ENCODE data around the gene FABP3.

Gene FABP3

DNA sequence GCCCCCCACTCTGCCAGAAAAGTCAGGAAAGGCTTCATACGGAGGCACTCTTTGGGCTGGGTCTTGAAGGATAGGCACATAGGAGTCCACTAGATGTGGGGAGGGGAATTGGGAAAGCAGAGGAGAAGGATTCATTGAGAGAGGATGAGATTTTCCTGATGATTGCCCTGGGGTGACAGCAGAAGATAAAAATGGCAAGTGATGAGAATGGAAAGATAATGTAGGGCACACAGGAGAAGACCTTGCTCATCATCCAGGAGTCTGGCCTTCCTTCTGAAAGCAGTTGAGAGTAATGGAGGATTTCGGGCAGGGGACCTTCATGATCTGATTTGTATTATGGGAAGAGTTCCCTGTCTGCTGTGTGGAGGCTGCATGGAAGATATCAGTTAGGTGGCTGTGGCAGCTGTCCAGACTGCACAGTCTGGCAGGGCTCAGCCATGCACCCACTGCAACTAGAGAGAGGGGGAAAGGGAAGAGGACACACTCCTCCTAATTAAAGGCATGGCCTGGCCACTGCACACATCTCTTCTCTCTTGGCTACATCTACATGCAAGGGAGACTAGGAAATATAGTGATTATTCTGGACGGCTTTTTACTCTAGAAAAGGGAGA, 9.6 kb upstream of the FABP3 start:
- Histone ChIP-seq H3K4me3 (ENCODE audit: low read length in 2 of 2) (no peak overlapping the region), H3K9me3 (ENCODE audit: control insufficient read depth in 2 of 2, low read length in 2 of 2) (no peaks in the 10 kb centered on the region), H3K27ac (ENCODE audit: low read length) (no peak overlapping the region), H3K27me3 (ENCODE audit: control insufficient read depth in 1 of 2, insufficient read depth in 2 of 2, low read length in 2 of 2) (no peaks in the 10 kb centered on the region), H3K4me1 (ENCODE audit: control insufficient read depth, insufficient read depth, low read length) (no peaks in the 10 kb centered on the region), H3K36me3 (ENCODE audit: control insufficient read depth in 2 of 2, insufficient read depth in 2 of 2, low read length in 2 of 2) (no peaks in the 10 kb centered on the region), H3K9ac (ENCODE audit: low read length in 2 of 2) (no peak overlapping the region)

DNA sequence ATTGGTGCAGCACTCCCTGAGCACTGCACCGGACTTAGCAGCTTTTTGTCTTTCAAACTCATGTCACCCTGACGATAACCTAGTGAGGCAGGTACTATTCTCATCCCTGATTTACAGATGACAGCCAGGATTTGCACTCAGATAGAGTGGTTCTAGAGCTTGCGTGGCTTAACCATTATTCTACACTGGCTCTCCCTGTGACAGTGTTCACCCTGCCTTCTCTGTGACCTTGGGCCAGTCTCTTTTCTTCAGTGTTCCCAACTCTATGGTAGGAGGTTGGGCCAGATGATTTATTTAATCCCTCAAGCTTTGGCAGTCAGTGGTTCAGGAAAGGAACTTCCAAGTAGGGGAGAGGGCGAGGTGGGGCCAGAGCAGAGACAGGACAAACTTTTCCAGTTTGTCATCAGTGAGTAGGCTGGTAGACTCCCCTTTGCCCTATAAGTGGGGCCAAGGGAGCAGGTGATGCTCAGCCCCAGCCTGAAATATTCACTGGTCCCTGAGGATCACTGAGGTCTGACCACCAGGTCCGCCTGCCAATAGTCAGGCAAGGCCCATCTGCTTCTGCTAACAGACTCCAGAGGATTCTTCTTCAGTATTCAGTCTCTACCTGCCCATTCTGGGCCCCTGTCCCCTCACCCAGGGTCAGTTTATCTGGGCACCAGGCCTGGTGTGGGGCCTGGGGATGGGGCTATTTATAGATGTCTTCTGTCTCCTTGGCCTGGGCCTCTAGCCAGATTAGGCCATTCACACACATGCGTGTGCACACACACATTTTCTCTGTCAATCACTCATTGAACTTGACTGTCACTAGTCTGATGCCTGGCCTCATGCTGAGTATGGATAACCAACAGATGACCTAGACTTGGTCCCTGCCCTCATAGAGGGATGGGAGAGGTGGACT, 8.8 kb upstream of the FABP3 start:
- Histone ChIP-seq H3K27me3 (ENCODE audit: control insufficient read depth in 1 of 2, insufficient read depth in 2 of 2, low read length in 2 of 2) (no peaks in the 10 kb centered on the region), H3K36me3 (ENCODE audit: control insufficient read depth in 2 of 2, insufficient read depth in 2 of 2, low read length in 2 of 2) (no peaks in the 10 kb centered on the region), H3K4me3 (ENCODE audit: low read length in 2 of 2) (no peak overlapping the region), H3K27ac (ENCODE audit: low read length) (no peak overlapping the region), H3K9ac (ENCODE audit: low read length in 2 of 2) (no peak overlapping the region), H3K4me1 (ENCODE audit: control insufficient read depth, insufficient read depth, low read length) (no peaks in the 10 kb centered on the region), H3K9me3 (ENCODE audit: control insufficient read depth in 2 of 2, low read length in 2 of 2) (no peaks in the 10 kb centered on the region)

DNA sequence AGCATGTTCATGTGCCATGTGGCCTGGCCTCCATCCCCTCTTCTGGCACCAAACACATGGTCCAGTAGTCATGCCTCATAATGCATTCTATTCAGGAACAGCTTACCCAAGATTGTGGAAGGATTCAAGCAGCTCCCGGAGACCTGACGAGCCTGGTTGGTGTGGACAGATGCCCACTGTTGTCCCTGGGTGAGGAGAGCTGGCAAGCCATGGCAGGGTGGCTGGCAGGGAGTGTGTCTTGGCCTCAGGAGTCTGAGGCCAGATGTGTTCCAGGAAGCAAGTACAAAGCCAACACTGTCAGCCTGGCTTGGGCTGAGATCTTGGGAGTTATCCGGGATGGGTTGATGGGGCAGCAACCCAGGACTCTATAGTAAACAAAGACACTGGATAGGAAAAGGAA, 7.3 kb upstream of the FABP3 start:
- H3K36me3 ChIP-seq (ENCODE audit: control insufficient read depth in 2 of 2, insufficient read depth in 2 of 2, low read length in 2 of 2): no peaks in the 10 kb centered on the region

DNA sequence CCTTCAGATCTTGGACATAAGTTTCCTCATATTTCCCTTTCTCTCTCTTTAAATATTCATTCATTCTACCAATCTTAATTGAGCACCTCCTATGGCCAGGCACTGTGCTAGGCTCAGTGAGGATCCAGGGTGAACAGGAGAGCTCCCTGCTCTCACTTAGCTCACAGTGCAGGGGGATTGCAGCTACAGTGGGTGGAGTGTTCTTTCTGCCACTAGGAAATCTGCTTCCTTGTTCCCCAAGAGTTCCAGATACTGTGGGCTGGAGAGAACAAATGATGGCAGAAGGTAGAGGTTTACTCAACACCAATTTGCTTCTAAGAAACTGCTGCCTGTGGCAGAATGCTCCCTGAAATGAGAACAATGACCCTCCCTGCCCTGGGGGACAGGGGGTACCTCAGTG, 5.1 kb upstream of the FABP3 start:
- Histone ChIP-seq H3K27me3 (ENCODE audit: control insufficient read depth in 1 of 2, insufficient read depth in 2 of 2, low read length in 2 of 2) (no peaks in the 10 kb centered on the region), H3K36me3 (ENCODE audit: control insufficient read depth in 2 of 2, insufficient read depth in 2 of 2, low read length in 2 of 2) (no peaks in the 10 kb centered on the region), H3K9me3 (ENCODE audit: control insufficient read depth in 2 of 2, low read length in 2 of 2) (no peaks in the 10 kb centered on the region), H3K27ac (ENCODE audit: low read length) (no peak overlapping the region), H3K4me3 (ENCODE audit: low read length in 2 of 2) (no peak overlapping the region), H3K4me1 (ENCODE audit: control insufficient read depth, insufficient read depth, low read length) (peaks cover 17% of the 10 kb centered on the region), H3K9ac (ENCODE audit: low read length in 2 of 2) (no peak overlapping the region)

More for the DNA sequence above, 7.3 kb upstream of the FABP3 start:
- Histone ChIP-seq H3K4me1 (ENCODE audit: control insufficient read depth, insufficient read depth, low read length) (no peaks in the 10 kb centered on the region), H3K9me3 (ENCODE audit: control insufficient read depth in 2 of 2, low read length in 2 of 2) (no peaks in the 10 kb centered on the region), H3K27ac (ENCODE audit: low read length) (no peak overlapping the region), H3K4me3 (ENCODE audit: low read length in 2 of 2) (no peak overlapping the region), H3K9ac (ENCODE audit: low read length in 2 of 2) (no peak overlapping the region), H3K27me3 (ENCODE audit: control insufficient read depth in 1 of 2, insufficient read depth in 2 of 2, low read length in 2 of 2) (no peaks in the 10 kb centered on the region)

DNA sequence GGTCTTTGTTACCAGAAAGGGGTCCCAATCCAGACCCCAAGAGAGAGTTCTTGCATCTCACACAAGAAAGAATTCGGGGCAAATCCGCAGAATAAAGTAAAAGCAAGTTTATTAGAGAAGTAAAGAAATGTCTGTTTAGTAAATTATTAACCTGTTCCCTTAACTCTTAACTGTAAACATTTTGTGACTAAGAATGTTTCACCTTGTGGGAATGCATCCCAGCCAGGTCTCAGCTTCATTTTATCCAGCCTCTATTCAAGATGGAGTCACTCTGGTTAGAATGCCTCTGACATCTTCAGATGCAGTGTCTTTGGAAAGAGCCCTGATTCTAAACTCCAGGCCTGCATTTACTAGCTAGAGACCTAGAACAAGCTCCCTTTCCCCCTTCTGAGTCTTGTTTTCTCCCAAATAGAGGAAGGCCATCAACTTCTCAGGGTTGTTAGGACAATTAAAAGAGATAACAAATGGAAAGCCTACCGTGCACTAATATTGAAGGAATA, 4.5 kb upstream of the FABP3 start:
- no peaks in the 10 kb centered on the region for H3K27me3 ChIP-seq (ENCODE audit: control insufficient read depth in 1 of 2, insufficient read depth in 2 of 2, low read length in 2 of 2)
- H3K27ac ChIP-seq (ENCODE audit: low read length): no peak overlapping the region
- H3K9me3 ChIP-seq (ENCODE audit: control insufficient read depth in 2 of 2, low read length in 2 of 2): no peaks in the 10 kb centered on the region
- no peak overlapping the region for H3K4me3 ChIP-seq (ENCODE audit: low read length in 2 of 2)
- no peak overlapping the region for H3K9ac ChIP-seq (ENCODE audit: low read length in 2 of 2)
- no peaks in the 10 kb centered on the region for H3K36me3 ChIP-seq (ENCODE audit: control insufficient read depth in 2 of 2, insufficient read depth in 2 of 2, low read length in 2 of 2)
- H3K4me1 ChIP-seq (ENCODE audit: control insufficient read depth, insufficient read depth, low read length): peaks cover 23% of the 10 kb centered on the region

DNA sequence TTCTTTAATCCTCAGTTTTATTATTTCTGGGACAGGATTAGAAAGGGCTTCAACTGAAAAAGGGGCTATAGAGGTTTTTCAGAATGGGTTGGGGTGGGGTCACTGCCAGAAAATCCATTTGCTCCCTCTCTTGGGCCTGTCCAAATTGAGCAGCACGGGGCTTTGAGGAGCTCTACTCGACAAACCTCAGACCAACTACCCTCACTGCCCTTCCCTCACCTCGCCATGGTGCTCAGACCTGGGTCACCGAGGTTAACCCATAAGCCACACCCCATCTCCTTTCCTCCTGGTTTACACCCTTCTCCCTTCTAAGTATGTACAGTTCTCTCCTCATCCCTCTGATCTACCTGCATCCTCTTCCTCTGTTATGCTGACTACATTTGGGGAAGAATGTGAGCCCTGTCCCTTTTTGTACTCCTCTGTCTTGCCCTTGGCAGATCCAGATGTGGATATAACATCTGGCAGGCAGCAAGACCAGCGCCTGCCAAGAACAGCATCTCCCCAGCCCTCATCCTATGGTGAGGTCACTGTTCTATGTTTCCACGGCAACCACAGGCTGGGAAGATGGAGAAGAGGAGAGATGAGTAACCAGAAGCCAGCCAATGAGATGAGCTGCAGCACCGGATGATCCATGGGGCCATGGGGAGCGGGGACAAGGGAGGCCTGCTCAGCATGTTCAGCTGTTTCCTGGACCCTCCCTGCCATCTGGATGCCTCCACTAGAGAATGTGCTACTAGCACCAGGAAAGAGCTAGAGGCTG, 3.7 kb upstream of the FABP3 start:
- H3K4me3 ChIP-seq (ENCODE audit: low read length in 2 of 2): no peak overlapping the region
- no peaks in the 10 kb centered on the region for H3K27me3 ChIP-seq (ENCODE audit: control insufficient read depth in 1 of 2, insufficient read depth in 2 of 2, low read length in 2 of 2)
- no peaks in the 10 kb centered on the region for H3K36me3 ChIP-seq (ENCODE audit: control insufficient read depth in 2 of 2, insufficient read depth in 2 of 2, low read length in 2 of 2)
- H3K9me3 ChIP-seq (ENCODE audit: control insufficient read depth in 2 of 2, low read length in 2 of 2): no peaks in the 10 kb centered on the region
- no peak overlapping the region for H3K9ac ChIP-seq (ENCODE audit: low read length in 2 of 2)
- peaks cover 29% of the 10 kb centered on the region for H3K4me1 ChIP-seq (ENCODE audit: control insufficient read depth, insufficient read depth, low read length)
- no peak overlapping the region for H3K27ac ChIP-seq (ENCODE audit: low read length)

DNA sequence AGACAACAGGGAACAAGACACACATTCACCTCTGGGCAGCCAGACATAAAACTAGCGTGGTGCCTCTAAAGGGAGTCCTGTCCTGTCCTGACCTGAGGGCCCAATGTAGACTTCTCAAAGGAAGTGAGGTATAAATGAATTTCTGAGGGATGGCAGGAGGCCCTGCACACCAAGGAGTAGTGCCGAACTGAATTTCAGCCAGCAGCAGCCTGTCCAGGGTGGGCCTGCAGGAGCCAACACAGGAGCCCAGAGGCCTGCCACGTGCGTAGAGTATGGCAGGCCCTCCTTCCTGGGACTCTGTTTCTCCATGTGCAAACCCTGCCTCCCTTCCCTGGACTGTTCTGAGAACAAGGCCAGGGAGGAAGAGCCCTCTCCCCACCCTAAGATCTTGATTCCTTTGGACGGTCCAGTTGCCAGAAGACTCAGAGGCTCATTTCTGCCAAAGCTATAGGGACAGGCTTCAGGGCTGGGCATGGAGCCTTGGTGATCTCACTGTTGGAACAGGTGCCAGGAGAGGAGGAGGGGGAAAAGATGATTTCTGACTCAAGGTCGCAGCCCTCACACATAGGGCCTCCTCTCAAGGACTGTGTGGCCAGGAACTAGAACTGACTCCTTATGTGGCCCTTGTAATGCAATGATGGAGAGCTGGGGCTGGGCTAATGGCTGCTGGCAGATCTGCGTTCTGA, 1.8 kb upstream of the FABP3 start:
- no peaks in the 10 kb centered on the region for H3K36me3 ChIP-seq (ENCODE audit: control insufficient read depth in 2 of 2, insufficient read depth in 2 of 2, low read length in 2 of 2)
- H3K27me3 ChIP-seq (ENCODE audit: control insufficient read depth in 1 of 2, insufficient read depth in 2 of 2, low read length in 2 of 2): no peaks in the 10 kb centered on the region
- H3K27ac ChIP-seq (ENCODE audit: low read length): peak overlapping the region; percentile 49
- H3K4me1 ChIP-seq (ENCODE audit: control insufficient read depth, insufficient read depth, low read length): peaks cover 29% of the 10 kb centered on the region
- H3K9ac ChIP-seq (ENCODE audit: low read length in 2 of 2): no peak overlapping the region
- no peaks in the 10 kb centered on the region for H3K9me3 ChIP-seq (ENCODE audit: control insufficient read depth in 2 of 2, low read length in 2 of 2)
- H3K4me3 ChIP-seq (ENCODE audit: low read length in 2 of 2): no peak overlapping the region

DNA sequence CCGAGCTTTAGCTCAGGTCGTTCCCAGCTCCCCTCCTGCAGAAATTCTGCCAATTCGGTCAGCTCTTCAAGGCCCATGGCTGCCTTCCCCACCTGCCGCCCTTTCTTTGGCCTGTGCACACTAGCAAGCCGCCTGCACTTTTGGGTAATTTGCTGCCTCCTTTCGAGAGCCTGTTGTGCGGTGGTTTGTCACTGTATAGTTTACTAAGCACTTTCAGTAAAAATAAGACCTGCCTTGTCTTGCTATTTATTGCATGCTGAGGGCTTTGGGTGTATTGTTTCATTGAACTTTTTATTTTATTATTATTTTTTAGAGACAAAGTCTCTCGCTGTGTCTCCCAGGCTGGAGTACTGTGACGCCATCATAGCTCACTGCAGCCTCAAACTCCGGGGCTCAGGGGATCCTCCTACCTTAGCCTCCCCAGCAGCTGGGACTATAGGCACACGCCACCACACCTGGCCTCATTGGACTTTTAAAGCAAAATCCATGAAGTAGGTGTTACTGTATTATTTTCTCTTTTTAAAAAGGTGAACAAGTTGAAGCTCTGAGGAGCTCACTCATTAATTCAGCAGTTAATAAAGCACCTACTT, 1.1 kb upstream of the FABP3 start:
- peak overlapping the region; percentile 49 for H3K27ac ChIP-seq (ENCODE audit: low read length)
- no peaks in the 10 kb centered on the region for H3K27me3 ChIP-seq (ENCODE audit: control insufficient read depth in 1 of 2, insufficient read depth in 2 of 2, low read length in 2 of 2)
- H3K4me1 ChIP-seq (ENCODE audit: control insufficient read depth, insufficient read depth, low read length): peaks cover 33% of the 10 kb centered on the region
- H3K36me3 ChIP-seq (ENCODE audit: control insufficient read depth in 2 of 2, insufficient read depth in 2 of 2, low read length in 2 of 2): no peaks in the 10 kb centered on the region
- H3K4me3 ChIP-seq (ENCODE audit: low read length in 2 of 2): peak overlapping the region; percentile 39 to 80
- H3K9ac ChIP-seq (ENCODE audit: low read length in 2 of 2): no peak overlapping the region
- H3K9me3 ChIP-seq (ENCODE audit: control insufficient read depth in 2 of 2, low read length in 2 of 2): no peaks in the 10 kb centered on the region

DNA sequence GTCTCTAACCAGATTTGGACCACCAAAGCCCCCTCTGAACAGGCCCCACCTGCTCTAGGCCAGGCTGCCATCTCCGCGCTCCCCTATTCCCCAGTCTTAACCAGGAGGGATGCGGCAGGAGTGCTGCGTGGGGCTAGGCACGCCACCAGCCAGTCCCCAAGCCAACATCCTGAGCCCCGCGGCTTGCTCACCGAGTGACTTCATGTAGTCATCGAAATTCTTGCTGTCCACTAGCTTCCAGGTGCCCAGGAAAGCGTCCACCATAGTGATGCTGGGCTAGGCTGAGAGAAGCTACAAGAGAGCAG, 173 bp downstream of the FABP3 start:
- Histone ChIP-seq H3K4me1 (ENCODE audit: control insufficient read depth, insufficient read depth, low read length) (peaks cover 41% of the 10 kb centered on the region), H3K27me3 (ENCODE audit: control insufficient read depth in 1 of 2, insufficient read depth in 2 of 2, low read length in 2 of 2) (no peaks in the 10 kb centered on the region), H3K9ac (ENCODE audit: low read length in 2 of 2) (peak overlapping the region; percentile 63 to 73), H3K36me3 (ENCODE audit: control insufficient read depth in 2 of 2, insufficient read depth in 2 of 2, low read length in 2 of 2) (peaks cover 0 to 4% of the 10 kb centered on the region in 2 donors), H3K9me3 (ENCODE audit: control insufficient read depth in 2 of 2, low read length in 2 of 2) (no peaks in the 10 kb centered on the region), H3K27ac (ENCODE audit: low read length) (peak overlapping the region; percentile 81), H3K4me3 (ENCODE audit: low read length in 2 of 2) (peak overlapping the region; percentile 73 to 80)

DNA sequence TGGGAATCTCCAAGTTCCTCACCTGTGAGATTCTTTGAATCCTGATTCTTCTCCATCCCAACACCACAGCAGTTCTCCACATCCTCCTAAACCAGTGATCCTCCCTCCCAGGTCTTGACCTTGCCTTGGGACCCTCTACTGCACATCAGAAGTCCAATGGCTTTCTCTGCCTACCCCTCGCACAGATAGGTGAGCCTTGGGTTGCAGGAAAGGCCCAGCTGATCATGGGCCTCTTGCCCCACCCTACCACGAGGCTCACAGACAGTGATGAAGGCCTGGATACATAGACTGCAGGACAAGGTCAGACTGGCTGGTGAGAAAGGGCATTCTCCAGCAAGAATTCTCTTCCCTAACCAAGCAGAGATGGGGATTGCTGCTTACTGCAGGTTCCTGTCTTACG, 825 bp downstream of the FABP3 start:
- H3K36me3 ChIP-seq (ENCODE audit: control insufficient read depth in 2 of 2, insufficient read depth in 2 of 2, low read length in 2 of 2): peaks cover 0 to 9% of the 10 kb centered on the region in 2 donors
- peak overlapping the region in 1 of 2 donors; percentile 80 for H3K4me3 ChIP-seq (ENCODE audit: low read length in 2 of 2)
- no peaks in the 10 kb centered on the region for H3K27me3 ChIP-seq (ENCODE audit: control insufficient read depth in 1 of 2, insufficient read depth in 2 of 2, low read length in 2 of 2)
- no peak overlapping the region for H3K9ac ChIP-seq (ENCODE audit: low read length in 2 of 2)
- H3K4me1 ChIP-seq (ENCODE audit: control insufficient read depth, insufficient read depth, low read length): peaks cover 41% of the 10 kb centered on the region
- H3K9me3 ChIP-seq (ENCODE audit: control insufficient read depth in 2 of 2, low read length in 2 of 2): no peaks in the 10 kb centered on the region
- no peak overlapping the region for H3K27ac ChIP-seq (ENCODE audit: low read length)

Data from stomach smooth muscle (tissue), 2 donors.